Hematopoietic multipotent progenitor cell treated with erythropoietin and hydrocortisone succinate and interleukin-3 and kit ligand, for 4 days (in vitro differentiated cells): ENCODE measurements around the gene RIC1.
"Not testable (repeated sequence)": the region's sequence is repeated elsewhere in the genome, so short reads cannot be mapped to it uniquely, and the experiment has no call there.

Source experiments
- DNase-seq: peaks from one replicate; pipeline ENCODE4 v3.0.0-alpha.2; 2015

RIC1 gene

DNA sequence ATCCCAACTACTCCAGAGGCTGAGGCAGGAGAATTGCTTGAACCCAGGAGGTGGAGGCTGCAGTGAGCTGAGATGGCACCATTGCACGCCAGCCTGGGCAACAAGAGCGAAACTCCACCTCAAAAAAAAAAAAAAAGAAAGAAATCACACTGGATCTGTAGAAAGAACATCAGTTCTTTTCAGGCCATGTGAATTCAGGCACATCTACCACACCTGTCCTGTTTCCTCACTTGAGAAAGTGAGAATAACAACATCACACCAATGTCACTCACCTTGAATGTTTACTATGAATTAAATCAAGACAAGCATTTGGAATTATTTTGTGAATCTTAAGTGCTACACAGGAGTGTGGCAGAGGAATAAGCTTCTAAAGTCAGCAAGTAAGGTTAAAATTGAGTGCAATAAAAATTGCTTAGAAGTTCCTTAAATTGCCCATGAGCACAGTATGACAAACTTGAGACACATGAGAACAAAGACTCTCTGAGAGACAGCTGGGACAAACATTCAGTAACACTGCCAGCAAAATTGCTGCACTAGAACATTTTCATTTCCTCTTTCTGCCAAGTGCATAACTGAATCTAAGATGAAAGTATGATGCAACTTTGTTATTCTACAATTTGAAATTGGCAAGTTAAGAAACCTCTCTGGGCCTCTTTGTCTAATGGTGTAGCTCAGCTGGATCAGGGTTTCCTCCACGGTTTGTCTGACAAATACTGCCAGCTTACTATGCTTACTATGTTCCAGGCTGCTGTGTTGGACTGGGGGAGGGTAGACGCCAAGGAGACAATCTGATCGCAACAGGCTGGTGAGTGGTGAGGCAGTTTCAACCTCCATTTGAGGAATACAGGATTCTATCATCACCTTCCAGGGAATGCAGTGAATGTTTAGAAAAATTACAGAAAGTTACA lies 1.9 kb upstream of the RIC1 start:
- peak; percentile 94 for DNase-seq

DNA sequence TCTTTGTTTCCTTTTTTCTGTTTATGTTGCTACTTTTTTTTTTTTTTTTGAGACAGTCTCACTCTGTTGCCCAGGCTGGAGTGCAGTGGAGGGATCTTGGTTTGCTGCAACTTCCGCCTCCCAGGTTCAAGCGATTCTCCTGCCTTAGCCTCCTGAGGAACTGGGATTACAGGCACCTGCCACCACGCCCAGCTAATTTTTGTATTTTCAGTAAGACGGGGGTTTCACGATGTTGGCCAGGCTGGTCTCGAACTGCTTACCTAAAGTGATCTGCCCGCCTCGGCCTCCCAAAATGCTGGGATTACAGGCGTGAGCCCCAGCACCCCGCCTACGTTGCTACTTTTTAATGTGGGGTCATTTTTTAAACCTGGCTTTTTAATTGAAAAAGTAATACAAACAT lies 1.2 kb upstream of the RIC1 start:
- not testable (repeated sequence) for DNase-seq

DNA sequence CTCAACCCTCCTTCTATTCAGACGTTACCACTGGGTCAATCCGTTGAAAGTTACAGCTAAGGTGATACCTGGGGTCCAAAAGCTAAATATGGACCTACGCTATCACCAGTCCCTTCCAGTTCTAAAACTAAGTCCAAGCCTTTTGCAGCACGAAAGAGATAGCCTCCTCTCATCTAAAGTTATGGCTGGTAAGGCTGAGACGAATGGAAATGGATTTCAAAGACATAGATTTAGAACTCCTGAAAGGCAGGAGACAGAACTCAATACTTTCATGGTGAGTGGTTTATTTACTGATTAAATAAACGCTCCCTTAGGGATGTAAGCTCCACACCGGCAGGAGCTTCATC lies 751 bp upstream of the RIC1 start:
- DNase-seq: no peak

DNA sequence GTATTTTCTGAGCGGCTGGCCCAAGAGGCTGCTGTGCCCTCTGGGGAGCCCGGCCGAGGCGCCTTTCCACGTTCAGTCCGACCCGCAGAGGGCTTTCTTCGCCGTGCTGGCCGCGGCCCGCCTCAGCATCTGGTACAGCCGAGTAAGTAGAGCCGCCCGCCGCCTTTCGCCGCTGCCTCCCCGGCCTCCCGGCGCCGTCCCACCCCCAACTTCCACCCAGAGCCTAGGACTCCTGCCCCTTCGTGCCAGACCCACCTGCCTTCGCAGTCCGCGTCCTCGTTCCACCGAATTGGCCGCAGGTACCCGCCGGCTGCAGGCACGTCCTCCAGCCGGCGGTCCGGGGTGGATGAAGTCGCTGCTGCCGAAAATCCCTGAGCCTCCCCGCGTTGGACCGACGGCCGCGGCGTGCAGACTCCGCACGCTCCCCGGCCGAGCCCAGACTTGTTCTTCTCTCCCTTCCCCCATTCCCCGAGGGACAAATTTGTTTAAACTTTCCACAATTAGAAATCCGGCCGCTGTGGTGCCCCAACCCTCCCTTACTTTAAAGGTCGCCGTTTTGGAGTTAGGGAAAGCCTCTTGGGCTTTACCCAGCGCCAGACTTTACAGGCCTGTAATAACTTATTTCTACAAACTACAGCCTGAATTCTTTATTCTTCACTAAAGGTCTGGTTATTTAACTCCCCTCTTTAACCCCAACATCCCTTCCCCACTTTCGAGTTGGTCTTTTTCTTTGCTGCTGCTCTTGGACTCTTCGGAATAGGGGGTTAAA lies 589 bp downstream of the RIC1 start:
- DNase-seq: peak; percentile 63

DNA sequence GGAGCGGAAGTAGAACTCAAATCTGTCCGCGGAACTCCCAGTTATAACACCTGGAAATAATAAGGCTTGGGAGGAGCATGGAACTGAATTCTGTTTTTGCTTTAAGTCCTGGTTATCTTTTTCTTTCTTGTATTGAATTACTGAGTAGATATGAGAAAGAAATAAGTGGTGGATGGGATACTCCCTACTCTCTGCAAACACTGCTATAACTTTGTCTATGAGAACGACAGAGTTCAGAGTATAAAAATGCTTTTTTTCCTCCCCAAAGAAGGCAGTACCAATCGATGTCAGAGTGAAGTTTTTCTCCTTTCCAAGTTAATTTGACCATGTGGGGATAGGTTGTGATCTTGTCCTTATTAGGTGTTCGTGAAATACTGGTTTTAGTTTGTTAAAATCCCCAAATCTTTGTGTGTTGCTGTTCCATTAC lies 1.2 kb downstream of the RIC1 start:
- DNase-seq: peak; percentile 54

DNA sequence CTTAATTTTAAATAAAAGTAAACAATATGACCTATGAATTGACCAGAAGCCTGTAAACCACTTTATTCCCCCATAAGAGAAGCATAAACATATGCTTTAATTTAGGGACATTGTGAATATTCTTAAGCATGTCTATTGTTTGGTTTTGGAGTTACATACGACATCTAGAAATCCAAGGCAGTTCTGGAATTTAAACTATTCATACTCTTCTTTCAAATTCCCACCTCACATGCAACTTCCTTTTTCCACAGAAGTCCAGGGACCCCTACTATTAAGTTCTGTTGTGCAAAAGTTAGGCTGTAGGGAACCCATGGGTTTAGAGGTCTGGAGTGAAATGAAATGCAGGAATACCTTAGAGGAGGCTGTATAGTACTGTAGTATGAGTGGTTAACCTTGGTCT lies 2.1 kb downstream of the RIC1 start:
- no peak for DNase-seq

DNA sequence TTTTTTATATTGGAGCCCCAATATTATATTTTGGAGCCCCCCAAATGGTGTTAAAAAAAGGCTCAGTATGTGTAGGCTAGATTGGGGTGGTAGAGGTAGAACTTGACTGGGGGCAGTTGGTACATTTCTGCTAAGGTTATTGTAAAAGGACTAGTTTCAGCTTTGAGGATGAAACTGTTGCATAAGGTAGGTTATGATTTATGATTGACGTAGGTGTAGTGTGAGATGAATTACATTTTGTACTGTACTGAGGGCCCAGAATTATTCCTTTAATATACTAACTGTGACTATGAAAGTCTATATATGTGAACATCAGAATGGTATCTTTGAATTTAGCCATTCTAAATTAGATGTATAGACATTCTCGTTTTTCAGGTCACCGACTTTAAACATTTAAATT lies 3.6 kb downstream of the RIC1 start:
- DNase-seq: no peak

DNA sequence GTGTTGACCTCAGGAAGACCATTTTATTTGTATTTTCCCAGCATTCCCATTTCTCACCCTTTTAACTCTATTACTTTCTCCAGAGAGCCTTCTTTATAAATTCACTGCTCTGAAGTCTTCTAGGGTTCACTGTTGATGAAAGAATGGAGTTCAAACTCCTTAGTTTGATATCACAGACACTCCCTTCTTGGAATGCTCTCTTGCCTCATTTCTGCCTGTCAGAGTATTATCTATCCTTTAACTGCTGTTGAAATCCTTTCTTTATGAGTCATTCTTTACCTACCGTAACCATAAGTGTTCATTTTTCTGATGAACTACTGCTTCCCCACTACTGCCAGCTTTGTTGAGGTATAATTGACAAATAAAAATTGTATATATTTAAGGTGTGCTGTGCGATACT lies 4.3 kb downstream of the RIC1 start:
- peak; percentile 62 for DNase-seq

DNA sequence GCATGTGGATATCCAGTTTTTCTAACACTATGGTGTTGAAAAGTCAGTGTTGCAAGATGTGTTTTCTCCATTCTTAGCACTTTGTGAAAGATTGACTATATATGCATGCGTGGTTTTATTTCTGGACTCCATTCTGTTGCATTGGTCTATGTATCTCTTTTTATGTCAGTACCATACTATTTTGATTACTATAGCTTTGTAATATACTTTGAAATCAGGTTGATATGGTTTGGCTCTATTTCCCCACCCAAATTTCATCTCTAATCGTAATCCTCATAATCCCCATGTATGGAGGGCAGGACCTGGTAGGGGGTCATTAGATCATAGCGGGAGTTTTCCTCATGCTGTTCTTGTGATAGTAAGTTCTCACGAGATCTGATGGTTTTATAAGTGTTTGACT lies 6.5 kb downstream of the RIC1 start:
- DNase-seq: no peak

DNA sequence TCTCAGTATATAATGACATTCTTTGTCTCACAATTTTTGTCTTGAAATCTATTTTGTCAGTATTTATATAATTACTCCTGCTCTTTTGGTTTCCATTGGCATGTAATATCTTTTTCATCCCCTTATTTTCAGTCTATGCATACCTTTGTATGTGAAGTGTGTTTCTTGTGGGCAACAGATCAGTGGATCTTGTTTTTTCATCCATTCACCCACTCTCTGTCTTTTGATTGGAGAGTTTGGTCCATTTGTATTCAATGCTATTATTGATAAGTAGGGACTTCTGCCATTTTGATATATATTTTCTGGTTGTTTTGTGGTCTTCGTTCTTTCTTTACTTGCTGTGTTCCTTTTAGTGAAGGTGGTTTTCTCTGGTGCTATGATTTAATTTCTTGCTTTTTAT lies 10.9 kb downstream of the RIC1 start:
- no peak for DNase-seq

DNA sequence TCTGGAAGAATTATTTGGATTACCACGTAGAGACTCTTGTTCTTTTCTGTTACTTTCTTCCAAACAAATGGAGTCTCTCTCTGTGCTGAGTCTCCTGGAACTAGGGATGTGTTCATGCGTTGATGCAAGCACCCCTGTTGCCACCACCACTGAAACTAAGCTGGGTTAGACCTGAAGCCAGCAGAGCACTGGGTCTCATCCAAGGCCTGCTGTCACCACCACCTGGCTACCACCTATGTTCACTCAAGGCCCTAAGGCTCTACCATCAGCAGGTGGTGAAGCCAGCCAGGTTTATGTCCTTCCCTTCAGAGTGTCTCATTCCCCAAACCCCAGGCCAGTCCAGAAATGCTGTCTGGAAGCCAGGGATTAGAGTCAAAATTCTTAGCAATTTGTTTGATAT lies 13.3 kb downstream of the RIC1 start:
- DNase-seq: no peak

DNA sequence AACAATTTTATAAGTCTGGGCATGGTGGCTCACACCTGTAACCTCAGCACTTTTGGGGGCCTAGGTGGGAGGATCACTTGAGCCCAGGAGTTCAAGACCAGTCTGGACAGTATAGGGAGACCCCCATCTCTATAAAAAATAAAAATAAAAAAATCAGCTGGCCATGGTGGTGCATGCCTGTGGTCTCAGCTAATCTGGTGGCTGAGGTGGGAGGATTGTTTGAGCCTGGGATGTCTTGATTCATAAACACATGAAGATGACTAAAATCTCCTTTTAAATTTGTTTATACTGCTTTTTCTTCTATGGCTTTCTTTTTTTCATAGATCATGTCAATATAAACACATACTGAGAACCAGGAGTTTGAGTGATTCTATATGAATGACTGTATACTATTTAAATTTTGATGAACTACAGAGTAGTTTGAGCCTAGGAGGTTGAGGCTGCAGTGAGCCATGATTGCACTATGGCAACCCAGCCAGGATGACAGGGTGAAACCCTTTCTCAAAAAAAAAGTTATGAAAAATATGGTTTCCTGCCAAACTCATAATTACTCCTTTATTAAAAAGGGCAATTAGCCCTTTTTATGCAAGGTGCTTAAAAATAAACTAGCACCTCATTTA lies 14.2 kb downstream of the RIC1 start:
- no peak for DNase-seq

DNA sequence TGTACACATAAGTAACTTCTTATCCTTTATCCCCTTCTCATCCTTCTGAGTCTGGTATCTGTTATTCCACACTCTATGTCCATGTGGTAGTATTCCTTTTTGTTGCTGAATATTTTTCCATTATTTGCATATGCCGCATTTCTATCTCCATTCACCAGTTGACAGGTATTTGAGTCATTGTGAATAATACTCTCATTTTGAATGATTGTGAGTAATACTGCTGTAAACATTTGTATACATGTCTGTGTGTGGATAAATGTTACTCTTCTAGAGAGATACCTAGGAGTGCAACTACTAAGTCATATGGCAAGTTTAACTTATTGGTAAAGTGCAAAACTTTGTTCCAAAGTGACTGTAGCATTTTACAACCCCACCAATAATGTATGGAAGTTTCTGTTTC lies 15.6 kb downstream of the RIC1 start:
- DNase-seq: no peak

DNA sequence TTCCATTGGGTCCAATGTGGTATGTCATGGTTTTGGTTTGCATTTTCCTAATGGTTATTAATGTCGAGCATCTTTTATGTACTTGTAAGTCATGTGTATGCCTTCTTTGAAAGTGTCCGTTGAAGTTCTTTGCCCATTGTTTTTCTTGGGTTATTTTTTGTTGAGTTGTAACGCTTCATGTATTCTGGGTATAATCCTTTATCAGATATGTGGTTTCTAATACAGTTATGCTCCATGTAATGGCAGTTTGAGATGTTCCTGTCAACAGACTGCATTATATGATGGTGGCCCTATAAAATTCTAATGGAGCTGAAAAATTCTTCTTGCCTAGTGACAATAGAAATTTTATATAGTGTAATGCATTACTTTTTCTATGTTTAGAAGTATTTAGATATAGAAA lies 17.2 kb downstream of the RIC1 start:
- peak; percentile 33 for DNase-seq

DNA sequence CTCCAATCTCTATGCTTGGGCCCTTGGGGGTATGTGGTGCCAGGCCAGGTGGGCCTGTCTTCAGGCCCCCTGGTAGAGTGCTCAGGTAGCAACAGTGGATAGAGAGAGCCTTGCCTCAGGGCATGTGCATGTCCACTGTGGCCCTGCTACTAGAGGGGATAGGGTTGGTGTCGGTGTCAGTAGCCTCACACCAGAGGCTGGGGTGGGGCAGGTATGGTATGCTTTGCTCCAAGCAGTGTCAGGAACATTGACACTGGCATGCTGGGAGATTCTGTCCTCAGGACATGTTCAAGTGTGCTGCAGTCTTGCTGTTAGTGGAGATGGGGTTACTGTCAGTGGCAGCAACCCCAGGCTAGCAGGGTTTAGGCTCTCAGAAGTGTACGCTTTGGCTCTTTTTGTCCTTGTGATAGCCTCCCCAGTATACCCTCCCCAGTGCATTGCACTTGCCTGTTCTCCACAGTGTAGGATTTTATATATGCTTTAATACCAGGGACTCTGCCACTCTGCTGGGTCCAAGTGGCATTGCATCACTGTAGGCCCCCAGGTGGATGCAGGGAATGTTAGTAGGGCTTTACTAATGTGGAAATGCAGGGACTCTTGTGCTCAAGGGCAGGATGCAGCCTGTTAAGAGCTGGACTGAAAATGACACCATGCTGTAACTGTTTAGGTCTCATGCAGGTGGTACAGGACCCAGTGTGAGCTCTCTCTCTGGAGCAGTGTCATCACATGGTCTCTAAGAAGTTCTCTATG lies 21.6 kb downstream of the RIC1 start:
- no peak for DNase-seq

DNA sequence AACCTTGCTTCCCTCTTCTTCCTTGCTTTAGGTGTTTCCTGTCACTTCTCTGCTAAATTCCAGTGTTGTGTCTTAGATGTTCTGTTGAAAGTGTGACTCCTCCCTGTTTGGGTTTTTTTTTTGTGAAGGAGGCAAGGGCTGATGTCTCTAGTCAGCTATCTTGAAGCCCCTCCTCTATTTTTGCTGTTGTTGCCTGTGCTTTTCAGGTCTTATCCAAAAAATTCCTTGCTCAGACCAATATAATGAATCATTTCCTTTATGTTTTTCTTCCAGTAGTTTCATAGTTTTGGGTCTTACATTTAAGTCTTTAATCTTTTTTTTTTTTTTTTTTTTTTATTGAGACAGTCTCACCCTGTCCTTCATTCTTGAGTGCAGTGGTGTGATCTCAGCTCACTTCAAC lies 22.3 kb downstream of the RIC1 start:
- DNase-seq: no peak

DNA sequence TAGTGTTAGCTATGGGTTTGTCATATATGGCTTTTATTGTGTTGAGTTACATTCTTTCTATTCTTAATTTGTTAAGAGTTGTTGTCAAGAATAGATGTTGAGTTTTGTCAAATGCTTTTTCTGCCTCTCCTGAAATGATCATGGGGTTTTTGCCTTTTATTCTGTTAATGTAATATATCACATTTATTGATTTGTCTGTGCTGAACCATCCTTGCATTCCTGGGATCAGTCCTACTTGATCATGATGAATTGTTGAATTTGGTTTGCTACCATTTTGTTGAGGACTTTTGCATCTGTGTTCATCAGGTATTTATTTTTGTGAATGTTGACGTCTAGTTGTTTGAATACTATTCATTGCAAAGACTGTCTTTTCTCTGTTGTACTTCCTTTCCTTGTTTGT lies 23.9 kb downstream of the RIC1 start:
- DNase-seq: peak; percentile 19

DNA sequence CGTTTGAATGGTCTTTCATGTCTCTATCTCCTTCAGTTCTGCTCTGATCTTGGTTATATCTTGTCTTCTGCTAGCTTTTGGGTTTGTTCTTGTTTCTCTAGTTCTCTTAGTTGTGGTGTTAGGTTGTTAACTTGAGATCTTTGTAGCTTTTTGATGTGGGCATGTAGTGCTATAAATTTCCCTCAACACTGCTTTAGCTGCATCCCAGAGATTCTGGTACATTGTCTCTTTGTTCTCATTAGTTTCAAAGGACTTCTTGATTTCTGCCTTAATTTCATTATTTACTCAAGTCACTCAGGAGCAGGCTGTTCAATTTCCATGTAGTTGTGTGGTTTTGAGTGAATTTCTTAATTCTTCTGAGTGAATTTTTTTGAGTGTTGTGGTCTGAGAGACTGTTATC lies 33.9 kb downstream of the RIC1 start:
- DNase-seq: not testable (repeated sequence)

DNA sequence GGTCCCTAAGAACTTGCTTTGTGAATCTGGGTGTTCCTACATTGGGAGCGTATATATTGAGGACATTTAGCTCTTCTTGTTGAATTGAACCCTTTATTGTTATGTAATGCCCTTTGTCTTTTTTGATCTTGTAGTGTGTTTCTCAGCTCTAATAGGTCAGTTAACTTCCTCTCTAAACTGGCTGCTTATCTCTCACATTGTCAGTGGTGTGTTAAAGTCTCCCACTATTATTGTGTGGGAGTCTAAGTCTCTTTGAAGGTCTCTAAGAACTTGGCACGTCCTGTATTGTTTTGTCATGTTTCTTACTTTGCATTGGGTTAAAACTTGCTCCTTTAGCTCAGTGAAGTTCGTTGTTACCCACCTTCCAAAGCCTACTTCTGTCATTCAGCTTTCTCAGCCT lies 36.2 kb downstream of the RIC1 start:
- DNase-seq: peak; percentile 60

DNA sequence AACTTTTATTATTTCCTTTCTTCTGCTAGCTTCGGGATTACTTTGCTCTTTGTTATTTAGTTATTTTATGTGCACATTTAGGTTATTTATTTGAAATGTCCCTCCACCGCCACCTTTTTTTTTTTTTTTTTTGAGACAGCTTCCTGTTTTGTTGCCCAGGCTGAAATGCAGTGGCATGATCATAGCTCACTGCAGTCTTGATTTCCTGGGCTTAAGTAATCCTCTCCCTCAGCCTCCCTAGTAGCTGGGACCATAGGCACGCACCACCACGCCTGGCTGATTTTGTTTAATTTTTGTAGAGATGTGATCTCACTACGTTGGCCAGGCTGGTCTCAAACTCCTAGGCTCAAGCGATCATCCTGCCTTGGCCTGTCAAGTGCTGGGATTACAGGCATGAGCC lies 38.5 kb downstream of the RIC1 start:
- no peak for DNase-seq

DNA sequence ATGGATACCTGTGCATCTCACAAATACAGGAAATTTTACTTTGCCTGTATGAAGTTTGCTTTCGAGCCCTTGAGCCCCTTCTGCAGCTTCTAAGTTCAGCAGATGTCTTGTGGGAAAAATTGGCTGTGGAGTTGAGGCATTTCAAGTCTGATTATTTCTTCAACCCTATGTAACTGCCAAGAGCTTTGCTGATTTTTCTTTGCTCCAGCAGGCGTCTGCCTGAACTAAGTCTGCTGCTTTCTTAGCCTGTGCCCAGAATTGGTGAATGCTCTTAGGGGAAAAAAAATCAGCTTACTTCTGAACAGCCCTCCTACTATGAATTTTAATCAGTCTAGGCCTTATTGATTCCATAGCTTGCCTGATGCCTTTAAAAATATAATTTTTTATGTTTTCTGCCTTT lies 41.2 kb downstream of the RIC1 start:
- DNase-seq: no peak

DNA sequence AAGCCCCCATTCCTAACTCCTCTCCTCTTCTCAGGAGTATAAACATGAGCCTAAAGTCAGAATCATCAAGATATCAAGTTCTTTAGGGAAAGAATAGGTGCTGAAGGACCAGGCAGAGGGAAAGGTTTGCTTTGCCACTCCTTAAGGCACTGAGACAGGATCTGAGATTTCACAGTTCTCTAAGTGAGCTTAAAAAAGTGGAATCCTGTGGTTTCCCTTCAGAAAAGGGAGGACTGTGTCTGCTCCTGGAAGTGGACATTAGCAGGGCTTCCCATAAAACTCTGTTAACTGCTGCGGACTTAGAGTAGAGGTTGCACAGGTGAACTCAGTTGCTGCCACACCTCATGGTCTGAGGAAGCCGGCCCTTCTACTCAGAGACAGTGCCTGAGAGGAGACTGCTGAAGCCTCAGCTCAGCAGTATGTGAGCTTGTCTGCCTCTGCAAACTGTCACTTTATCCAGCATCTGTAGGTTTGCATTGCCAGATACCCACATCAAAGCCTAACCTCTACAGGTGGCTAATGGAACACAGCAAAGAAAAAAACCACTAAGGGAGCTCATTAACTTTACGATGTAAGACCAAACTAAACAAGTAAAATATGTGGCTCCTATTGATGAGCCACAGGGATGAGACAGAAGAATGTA lies 42.9 kb downstream of the RIC1 start:
- no peak for DNase-seq

DNA sequence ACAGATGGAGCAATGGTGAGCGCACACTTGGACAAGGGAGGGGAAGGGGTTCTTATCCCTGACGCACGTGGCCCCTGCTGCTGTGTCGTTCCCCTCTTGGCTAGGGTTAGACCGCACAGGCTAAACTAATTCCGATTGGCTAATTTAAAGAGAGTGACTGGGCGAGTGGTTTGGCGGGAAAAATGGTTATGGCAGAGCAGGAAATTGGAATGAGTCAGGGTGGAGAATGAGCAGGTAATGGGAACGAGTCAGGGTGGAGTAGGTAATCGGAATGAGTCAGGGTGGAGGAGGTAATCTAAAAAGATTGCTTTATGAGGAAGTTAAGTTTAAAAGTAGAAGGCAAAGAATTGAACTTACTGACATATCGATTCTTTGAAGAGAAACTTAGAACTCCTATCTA lies 46.1 kb downstream of the RIC1 start:
- DNase-seq: not testable (repeated sequence)
